ENCODE measurements around the gene JMJD1C. TPM values are rescaled to one million over a fixed set of nuclear protein-coding genes. Genes with fewer than 3 reads are reported as not detected.

JMJD1C gene
- total RNA-seq, 1 donor from 2014 or later: 65.0 TPM

GRCh38 chr10:63318491-63318890, 147.3 kb downstream of the JMJD1C start:
- Histone ChIP-seq H3K9me3 (no peaks in the 10 kb centered on the region), H3K27me3 (no peaks in the 10 kb centered on the region), H3K4me3 (no peak overlapping the region), H3K27ac (no peak overlapping the region), H3K36me3 (no peaks in the 10 kb centered on the region), H3K4me1 (no peaks in the 10 kb centered on the region)
- no peak for TF ChIP-seq CTCF (IDR thresholded peaks at IDR 0.05)
- intact Hi-C loops (cut with DNase I): no loop called here
- no peak for DNase-seq (ENCODE audit: low spot score in 2 of 2)

GRCh38 chr10:63314020-63314419, 151.8 kb downstream of the JMJD1C start:
- no peak overlapping the region for H3K4me3 ChIP-seq
- no peaks in the 10 kb centered on the region for H3K36me3 ChIP-seq
- no peaks in the 10 kb centered on the region for H3K27me3 ChIP-seq
- H3K9me3 ChIP-seq: no peaks in the 10 kb centered on the region
- TF ChIP-seq CTCF (IDR thresholded peaks at IDR 0.05): no peak
- no peaks in the 10 kb centered on the region for H3K4me1 ChIP-seq
- no peak overlapping the region for H3K27ac ChIP-seq
- DNase-seq (ENCODE audit: low spot score in 2 of 2): no peak
- intact Hi-C loops (cut with DNase I): no loop called here

GRCh38 chr10:63313066-63313717, 152.6 kb downstream of the JMJD1C start:
- intact Hi-C loops (cut with DNase I): no loop called here
- no peak for TF ChIP-seq CTCF (IDR thresholded peaks at IDR 0.05)
- DNase-seq (ENCODE audit: low spot score in 2 of 2): no peak
- no peaks in the 10 kb centered on the region for H3K36me3 ChIP-seq
- no peaks in the 10 kb centered on the region for H3K27me3 ChIP-seq
- no peak overlapping the region for H3K4me3 ChIP-seq
- H3K9me3 ChIP-seq: no peaks in the 10 kb centered on the region
- H3K4me1 ChIP-seq: peaks cover 0 to under 1% of the 10 kb centered on the region in 2 donors
- no peak overlapping the region for H3K27ac ChIP-seq

GRCh38 chr10:63308628-63309027, 157.1 kb downstream of the JMJD1C start:
- peak overlapping the region; percentile 38 to 47 for H3K27ac ChIP-seq
- no peak for DNase-seq (ENCODE audit: low spot score in 2 of 2)
- TF ChIP-seq CTCF (IDR thresholded peaks at IDR 0.05): no peak
- no peaks in the 10 kb centered on the region for H3K36me3 ChIP-seq
- intact Hi-C loops (cut with DNase I): loop anchor here (10.0 kb wide), 1 partner anchor 56 kb away; no protein-coding TSS in a partner anchor
- H3K4me3 ChIP-seq: no peak overlapping the region
- peaks cover 0 to 3% of the 10 kb centered on the region in 2 donors for H3K4me1 ChIP-seq
- no peaks in the 10 kb centered on the region for H3K9me3 ChIP-seq
- H3K27me3 ChIP-seq: no peaks in the 10 kb centered on the region

GRCh38 chr10:63304146-63304545, 161.6 kb downstream of the JMJD1C start:
- intact Hi-C loops (cut with DNase I): loop anchor here (10.0 kb wide), 1 partner anchor 61 kb away; no protein-coding TSS in a partner anchor
- no peak for DNase-seq (ENCODE audit: low spot score in 2 of 2)
- no peak overlapping the region for H3K27ac ChIP-seq
- H3K9me3 ChIP-seq: no peaks in the 10 kb centered on the region
- H3K4me3 ChIP-seq: no peak overlapping the region
- H3K27me3 ChIP-seq: no peaks in the 10 kb centered on the region
- peaks cover 0 to 5% of the 10 kb centered on the region in 2 donors for H3K4me1 ChIP-seq
- H3K36me3 ChIP-seq: no peaks in the 10 kb centered on the region
- no peak for TF ChIP-seq CTCF (IDR thresholded peaks at IDR 0.05)

Measured in ascending aorta (tissue), 2 donors.